ENCODE data around the gene GRAMD4. TPM values are rescaled to one million over a fixed set of nuclear protein-coding genes. Genes with fewer than 3 reads are reported as not detected.

The GRAMD4 gene, protein sequence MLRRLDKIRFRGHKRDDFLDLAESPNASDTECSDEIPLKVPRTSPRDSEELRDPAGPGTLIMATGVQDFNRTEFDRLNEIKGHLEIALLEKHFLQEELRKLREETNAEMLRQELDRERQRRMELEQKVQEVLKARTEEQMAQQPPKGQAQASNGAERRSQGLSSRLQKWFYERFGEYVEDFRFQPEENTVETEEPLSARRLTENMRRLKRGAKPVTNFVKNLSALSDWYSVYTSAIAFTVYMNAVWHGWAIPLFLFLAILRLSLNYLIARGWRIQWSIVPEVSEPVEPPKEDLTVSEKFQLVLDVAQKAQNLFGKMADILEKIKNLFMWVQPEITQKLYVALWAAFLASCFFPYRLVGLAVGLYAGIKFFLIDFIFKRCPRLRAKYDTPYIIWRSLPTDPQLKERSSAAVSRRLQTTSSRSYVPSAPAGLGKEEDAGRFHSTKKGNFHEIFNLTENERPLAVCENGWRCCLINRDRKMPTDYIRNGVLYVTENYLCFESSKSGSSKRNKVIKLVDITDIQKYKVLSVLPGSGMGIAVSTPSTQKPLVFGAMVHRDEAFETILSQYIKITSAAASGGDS
- total RNA-seq: 54.1 and 61.8 TPM in 2 replicates

DNA sequence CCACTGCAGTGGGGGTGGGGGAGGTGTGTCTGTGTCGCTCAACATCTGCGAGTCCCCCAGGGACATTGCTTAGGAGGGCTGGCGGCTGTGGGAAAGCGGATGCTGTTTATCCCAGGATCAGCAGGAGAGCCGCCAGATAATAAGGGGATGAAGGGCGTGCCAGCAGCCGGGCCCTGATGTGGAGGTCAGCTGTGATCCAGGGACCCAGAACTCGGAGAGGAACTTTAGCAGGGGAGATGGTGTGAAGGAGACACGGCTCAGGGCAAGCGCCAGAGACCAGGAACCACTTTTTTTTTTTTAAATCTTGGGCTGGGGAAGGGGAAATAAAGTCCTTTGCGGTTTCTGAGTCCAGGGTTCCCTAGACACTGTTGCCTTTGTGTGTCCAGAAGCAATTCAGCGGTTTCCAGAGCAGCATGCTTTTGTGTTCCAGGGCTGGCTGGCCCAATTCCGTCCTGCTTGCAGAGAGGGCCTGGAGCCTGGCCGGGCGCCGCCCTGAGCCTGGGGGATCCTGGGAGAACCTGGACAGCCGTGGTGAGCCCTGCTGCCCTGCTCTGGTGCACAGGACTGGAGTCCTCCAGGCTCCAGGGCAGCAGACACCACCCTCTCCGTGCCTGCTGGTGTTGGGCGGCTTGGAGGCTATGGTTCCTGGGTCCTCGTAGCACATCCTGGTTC is at the start of gene GRAMD4:
TSS of gene GRAMD4 (plus strand) at position 557 of the 672 bp plus-strand sequence. CDS start 6,414 bp downstream, outside the sequence.
- intact Hi-C loops (cut with micrococcal nuclease): no loop called here

DNA sequence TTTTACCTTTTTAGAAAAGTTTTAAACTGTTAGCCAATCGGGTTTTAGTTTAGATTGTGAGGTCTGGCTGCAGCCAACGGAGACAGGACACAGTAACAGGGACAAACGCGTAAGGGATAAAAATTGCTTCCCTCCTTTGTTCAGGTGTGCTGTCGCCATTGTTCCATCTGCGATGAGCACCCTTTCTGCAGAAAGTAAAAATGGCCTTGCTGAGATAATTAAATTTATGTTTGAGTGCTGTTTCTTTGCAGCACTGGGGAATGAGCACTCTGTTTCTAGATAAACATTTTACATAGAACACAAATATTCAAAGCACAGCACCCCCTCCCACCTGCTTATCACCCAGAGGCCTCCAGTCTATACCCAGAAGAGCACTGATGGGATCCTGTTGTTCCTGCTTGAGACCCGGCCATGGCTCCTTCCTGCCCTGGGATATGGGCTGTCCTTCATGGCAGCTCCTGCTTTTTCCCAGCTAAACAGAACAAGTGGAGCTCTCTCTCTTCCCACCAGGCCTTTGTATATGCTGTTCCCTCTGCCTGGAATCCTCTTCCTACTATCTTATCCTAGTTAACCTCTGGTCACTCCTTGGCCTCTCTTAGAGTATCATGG is 48.4 kb upstream of the GRAMD4 start:
- intact Hi-C loops (cut with micrococcal nuclease): no loop called here

DNA sequence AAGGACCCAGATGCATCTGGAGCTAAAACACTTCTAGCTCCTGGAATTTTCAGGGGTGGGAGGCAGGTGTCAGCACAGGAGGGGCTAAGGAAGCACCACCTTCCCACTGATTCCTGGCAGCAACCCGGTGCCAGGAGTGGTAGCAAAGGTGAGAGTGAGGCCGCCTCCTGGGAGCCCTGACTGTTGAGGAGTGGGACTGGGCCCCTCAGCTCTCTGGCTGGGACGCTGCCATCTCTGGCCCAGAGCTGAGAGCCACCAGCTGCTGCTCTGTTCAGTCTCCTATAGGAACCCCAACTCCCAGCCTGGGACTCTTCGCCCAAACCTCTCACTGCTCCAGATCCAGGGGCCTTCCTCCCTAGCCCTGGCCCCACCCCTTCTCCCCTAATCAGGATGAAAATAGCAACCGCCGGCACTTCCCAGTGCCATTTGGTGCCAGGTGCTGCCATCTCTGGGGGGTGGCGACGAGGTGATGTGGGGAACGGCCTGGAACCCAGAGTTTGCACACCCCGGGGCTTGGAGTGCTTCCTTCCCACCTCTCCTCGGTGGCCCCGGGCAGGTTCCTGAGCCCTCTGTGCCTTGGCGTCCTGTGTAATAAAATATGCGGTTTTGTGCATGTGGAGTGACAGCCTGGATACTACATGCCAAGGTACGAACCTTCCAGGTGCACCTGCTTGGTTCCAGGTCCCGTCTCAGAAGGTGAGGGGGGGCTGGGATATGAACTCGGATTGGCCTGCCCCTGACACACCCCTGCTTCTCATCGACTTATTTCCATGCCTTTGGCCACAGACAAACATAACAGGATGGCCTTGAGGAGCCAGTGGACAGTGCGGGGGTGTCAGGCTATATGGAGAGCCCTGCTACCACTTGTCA is 47.0 kb upstream of the GRAMD4 start:
- intact Hi-C loops (cut with micrococcal nuclease): no loop called here

DNA sequence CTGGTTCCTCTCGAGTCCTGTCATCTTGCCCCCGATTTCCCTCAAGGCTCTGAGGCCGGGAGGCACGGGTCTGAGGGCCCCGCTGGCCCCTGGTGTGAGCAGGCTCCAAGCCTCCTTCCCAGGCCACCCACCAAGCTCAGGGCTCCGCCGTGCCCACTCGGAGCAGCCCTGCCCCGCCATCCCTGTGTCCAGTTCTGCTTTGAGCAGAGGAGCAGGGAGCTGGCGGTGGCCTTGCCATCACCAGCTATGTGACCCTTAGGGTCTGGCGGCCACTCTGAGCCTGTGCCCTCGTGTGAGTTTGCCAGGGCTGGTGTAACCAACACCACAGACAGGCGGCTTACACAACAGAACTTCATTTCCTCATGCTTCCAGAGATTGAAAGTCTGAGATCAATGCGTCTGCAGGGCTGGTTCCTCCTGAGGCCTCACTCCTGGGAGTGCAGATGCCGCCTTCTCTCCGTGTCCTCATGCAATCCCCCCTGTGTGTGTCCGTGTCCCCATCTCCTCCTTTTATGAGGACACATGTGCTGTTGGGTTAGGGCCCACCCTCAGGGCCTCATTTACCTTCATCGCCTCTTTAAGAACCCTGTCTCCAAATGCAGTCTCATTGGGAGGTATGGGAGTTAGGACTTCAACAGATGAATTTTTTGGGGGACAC is 46.3 kb upstream of the GRAMD4 start:
- intact Hi-C loops (cut with micrococcal nuclease): no loop called here

DNA sequence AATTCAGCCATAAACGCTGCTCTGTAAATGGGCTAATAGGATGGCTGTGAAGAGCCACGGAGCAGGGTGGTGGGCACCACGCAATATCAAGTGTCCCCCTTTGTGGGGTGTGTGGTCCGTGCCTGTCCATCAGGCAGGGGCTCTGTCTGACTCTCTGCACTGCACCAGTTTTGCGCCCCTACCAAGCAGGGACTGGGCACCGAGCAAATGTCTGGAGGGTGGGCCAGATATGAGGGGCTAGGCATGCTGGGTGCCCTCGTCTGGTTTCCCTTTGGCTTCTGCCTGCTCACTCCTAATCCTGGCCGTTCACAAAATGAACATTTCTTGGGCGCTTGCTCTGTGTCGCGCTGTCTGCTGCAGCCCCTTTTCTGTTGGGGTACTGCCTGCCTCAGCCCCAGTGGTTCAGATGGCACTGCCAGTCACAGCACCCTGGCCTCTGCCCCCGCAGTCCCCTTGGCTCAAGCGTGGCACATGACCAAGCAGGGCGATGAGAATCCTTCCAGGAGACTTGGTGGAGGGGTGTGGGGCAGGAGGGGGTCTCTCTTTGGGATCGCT is 45.7 kb upstream of the GRAMD4 start:
- intact Hi-C loops (cut with micrococcal nuclease): no loop called here

DNA sequence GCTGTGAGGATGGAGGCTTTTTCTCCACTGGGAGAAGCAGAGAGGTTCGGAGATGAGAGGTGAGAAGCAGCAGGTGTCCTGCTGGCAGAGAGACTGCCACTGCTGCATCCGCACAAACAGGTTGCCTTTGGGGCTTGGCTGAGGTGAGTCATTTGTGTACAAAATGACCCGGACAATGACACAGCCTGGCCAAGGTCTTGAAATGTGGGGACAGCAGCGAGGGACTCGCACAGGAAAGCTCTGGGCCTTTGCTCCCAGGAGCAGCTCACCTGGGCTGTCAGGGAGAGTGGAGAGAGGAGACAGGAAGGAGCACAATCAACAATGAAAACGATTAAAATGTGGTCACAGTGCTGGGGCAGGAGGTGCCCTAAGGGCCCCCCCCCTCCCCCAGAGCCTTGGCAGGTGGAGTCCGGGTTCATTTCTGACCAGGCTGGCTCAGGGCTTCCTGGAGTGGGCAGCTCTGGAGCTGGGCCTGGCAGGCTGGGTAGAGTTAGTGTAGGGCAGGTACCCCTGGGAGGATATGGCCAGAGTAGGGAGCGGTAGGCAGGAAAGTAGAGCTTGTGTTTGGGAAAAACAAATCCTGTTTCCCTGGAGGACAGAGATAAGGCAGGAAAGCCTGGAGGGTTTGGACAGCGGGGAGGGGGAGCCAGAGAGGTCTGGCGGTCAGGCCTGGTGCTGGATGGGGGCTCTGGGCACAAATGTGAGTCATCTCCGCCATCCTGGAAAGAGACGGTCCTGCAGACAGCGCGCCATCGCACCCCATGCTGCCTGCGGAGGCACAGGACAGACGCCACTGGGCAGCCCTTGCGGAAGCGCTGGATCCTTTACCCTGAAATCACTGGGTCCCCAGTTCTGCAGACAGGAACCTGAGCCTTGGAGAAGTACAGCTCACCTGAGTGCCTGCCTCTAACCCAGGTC is 44.9 kb upstream of the GRAMD4 start:
- intact Hi-C loops (cut with micrococcal nuclease): loop anchor here (5.0 kb wide), 2 partner anchors 37 to 97 kb away; no protein-coding TSS in a partner anchor

DNA sequence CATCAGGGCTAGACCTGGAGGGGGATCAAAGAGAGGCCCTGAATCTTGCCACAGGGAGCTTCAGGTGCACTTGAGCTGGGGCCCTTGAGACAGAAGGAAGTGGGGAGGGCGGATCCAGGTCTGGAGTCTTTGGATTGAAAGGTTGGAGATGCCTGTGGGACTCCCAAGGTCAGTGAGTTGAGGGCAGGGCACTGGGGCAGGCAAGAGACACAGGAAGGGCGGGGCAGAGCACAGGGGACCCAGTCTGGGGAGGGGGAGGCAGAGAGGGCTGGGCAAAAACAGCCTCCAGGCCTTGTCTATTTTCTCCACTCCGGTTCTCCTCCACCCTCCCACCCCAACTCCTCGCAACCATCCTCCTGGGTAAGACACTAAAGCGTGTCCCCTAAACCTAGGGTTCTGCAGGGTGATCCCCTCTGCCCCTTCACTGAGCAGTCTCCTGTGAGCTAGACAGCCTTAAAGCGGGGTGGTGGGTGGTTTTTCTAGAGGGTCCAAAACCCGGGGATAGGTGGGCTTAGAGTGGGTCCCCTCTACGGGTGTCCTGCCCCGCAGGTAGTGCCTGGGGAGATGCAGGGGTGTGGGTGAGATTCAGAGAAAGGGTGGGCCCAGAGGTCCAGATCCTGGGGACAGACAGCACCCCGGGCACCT is 44.2 kb upstream of the GRAMD4 start:
- intact Hi-C loops (cut with micrococcal nuclease): loop anchor here (5.0 kb wide), 2 partner anchors 36 to 96 kb away; no protein-coding TSS in a partner anchor

DNA sequence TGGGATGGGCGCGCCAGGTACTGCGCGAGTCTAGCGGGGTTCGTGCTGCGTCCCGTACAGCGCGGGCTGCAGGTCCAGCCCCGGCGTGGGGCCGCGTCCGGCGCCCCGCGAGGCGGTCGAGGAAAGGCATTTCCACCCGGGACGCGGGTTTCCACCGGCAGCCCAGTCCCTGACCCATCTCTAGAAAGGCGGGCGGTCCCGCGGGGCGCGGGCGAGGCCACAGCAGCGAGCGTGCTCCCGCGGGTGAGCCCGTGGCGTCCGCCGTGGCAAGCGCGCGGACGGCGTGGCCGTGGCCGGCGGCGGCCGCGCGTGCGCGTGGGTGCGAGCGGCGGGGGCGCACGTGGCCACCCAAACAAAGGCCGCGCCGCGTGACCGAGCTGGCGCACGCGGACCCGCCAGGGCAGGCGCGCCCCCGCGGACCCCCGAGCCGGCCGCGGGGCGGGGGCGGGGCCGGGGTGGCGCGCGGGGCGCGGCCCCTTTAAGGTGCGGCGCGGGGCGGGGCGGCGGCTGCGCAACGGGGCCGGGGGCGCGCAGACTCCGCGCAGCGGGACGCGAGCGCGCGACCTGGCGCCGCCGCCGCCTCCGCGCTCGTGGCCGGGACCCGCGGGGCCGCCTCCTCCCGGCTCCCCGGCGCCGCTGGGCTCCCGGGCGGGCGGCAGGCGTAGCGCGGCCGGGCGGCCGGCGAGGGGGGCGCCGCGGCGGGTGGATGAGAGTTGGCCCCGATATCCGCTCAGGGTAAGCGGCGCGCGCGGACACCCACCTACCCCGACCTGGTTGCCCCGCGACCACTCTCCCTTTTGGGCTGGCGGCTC is 43.4 kb upstream of the GRAMD4 start:
- intact Hi-C loops (cut with micrococcal nuclease): loop anchor here (5.0 kb wide), 2 partner anchors 36 to 96 kb away; no protein-coding TSS in a partner anchor

DNA sequence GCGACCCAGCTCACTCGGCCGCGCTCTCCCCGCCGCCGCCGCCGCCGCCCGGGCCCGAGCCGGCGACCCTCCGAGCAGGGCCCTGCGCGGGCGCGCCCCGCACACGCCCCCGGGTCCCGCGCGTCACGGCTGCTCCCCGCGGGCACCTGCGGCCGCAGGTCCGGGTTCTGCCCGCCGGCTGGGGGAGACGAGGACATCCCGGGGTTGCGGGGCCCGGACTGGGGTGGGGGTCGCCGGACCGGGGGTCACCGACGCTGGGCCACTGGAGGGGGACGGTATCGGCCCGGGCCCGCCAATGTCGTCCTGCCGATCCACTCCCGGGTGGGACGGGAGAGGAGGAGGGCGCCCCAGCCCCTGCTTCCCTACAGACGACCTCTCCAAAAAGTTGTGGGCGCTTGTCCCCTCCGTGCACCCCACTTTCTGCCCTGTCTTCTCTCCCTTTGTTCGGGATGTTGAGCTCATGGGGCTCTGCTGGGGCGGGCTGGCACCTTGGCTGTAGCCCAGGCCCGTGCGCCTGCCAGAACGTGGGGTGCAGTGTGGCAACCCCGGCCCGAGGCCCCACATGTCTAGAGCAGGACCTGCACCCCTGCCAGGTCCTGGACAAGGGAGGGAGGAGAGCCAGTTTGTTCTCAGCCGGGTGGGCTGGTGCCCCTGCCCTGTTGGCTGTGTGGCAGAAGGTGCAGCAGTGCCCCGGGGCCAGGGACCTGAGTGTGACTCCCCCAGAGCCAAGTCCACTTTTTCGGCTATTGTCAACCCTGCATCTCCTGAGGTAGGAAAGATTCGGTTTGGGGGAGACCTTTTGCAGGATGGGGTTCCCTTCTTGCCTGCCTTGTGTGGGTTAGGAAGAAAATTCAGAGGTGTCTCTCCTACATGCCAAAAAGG is 42.6 kb upstream of the GRAMD4 start:
- intact Hi-C loops (cut with micrococcal nuclease): loop anchor here (5.0 kb wide), 2 partner anchors 35 to 95 kb away; no protein-coding TSS in a partner anchor

DNA sequence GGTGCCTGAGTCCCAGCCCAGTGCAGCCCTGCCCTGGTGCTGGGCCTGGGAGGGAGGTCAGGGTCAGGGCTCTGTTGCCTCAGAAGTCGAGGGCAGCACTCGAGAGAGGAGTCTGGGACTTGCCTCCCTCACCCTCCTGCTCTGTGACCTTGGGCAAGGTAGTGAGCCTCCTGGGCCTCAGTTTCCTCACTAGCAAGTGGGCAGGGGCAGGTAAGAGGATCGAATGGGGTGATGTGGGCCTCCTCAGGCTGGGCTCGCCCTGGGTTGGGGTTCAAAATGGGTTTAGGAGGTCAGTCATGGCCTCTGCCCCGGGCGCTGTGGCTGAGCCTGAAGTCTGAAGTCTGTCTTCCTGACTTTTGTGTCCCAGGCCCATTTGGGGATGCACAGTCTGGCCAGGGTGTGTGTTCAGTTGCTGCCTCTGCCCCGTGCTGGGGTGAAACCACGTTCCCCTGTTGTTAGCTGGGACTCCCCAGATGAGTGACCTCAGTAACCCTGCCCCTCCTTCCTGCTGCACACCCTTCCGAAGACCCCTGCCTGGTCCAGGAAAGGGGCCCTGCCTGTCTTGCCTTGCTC is 41.8 kb upstream of the GRAMD4 start:
- intact Hi-C loops (cut with micrococcal nuclease): loop anchor here (5.0 kb wide), 2 partner anchors 34 to 94 kb away; no protein-coding TSS in a partner anchor

DNA sequence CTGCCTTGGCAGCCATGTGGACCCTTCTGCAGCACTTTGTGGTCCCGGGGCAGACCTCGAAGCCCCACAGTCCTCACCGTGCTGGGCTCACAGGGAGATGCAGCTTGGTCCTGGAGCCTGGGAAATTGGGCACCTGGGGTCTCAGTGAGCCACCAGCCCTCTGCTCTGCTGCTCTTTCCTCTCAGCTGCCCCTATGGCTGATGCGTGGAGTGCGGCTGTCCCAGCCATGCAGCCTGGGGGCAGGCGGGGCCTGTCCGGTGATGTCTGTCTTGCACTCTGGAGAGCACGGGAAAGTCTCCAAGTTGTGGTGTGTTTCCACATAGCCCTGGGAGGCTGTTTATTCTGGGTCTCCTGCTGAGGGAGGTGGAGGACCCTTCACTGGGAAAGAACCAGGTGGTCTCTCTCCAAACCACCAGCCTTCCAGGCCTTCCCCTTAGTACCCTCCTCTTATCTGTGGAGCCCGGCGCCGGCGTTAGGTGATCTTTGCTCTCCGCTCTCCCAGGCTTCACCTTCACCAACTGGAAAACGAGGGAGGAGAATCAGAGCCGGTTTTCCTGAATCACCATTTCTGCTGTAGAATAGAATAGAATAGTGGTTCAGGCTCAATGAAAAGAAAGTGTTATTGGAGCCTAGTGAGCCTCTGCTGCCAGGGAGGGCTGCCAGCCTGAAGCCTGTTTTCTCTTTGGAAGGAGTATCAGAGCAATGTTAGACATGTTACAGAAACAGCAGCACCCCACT is 41.2 kb upstream of the GRAMD4 start:
- intact Hi-C loops (cut with micrococcal nuclease): loop anchor here (5.0 kb wide), 2 partner anchors 33 to 93 kb away; no protein-coding TSS in a partner anchor

DNA sequence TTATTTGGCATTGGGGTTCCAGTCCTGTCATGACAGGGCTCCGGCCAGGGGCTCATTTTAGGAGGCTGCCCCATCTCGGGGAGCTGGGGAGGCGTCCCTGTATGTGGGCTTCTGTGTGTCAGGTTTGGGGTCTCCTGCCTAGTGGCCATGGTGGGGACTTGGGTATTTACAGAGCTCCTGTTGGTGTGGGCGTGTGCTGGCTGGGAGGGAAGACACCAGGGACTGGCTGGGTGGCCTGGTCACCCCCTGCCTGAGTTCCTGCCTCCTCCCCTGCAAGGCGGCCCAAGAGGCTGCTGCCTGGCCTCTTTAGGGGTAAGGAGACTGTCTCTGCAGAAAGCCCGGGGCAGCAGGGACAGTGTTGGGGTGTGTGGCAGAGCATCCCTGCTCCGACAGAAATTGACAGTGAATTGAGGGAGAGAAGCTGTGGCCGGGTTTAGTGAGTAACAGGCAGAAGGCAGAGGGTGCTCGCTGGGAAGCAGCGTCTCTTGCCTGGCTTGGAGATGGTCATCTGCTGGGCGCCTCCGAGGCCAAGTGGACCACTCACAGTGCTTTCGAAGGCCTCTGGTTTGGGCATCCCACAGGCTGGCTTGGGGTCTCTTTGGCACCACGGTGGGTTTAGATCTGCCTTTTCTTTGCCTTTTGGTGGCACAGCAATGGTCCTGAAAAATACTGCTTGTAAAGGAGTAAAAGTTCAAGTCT is 40.3 kb upstream of the GRAMD4 start:
- intact Hi-C loops (cut with micrococcal nuclease): loop anchor here (5.0 kb wide), 2 partner anchors 32 to 92 kb away; no protein-coding TSS in a partner anchor

DNA sequence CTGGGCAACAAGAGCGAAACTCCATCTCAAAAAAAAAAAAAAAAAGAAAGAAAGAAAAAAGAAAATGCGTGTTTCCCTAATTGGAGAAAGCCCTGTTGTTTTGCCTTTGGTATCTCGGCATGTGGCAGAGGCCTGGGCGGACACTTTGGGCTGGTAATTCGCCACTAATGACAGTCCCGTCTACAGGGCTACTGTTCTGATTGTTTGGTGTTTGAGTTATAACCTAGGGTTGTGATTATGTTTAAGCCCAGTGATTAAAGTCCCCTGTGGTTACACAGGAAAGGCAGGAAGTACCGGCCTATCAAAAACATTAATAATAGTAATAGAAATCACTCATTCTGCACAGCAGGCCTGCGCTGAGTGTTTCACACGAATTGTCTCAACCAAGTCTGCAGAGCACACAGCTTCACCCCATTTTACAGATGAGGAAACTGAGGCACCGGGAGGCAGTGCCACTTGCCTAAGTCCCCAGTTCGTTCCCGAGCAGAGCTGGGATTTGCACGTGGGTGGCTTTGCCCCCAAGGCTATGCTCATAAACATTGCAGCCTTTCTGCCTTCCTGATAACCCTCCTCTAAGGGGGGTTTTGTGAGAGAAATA is 39.1 kb upstream of the GRAMD4 start:
- intact Hi-C loops (cut with micrococcal nuclease): no loop called here

All from T-helper 2 cell treated with Interferon-gamma antibody and Interleukin-4, amounts not matched to agents 100 ng/mL and 5 ng/mL, for 36 hours (primary cell).